Measurements from ENCODE around the gene OGFOD3.

The OGFOD3 gene

DNA sequence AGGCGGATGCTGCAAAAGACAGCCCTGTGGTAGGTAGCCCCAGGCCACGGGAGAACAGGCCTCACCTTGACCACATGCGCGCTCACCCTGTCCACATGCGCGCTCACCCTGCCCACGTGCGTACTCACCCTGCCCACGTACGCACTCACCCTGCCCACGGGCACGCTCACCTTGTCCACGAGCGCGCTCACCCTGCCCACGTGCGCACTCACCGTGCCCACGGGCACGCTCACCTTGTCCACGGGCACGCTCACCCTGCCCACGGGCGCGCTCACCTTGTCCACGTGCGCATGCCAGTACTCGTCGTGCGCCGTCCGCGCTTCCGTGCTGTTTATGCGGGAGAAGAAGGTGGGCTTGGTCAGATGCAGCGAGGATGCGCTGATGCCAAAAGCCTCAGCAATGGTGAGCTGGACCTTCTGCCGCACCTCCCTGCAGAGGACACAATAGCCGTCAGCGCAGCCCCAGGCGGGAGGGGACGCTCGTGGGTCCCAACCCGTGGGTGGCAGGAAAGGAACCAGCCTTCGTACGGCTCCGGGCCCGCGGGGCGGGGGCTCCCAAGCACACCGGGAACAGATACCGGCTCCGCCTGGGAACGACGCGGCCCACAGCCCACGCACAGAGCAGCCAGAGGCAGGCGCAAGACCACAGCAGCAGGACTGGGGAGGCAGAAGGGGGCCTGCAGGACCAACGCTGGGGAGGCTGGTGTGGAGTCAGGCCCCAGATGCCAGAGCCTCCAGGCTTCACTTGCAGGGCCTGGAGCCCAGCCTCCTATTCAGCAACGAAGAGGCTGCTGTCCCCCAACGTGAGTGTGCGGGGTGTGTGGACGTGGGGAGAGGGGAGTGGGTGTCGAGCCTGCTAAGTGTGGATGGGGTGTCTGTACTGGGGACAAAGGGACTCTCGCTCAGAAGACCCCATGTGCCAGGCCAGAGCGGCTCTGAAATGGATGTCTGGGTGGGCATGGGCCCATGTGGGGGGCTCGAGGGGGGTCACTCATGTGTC, 14.4 kb downstream of the OGFOD3 start:
- DNase-seq: no peak

- no peak for DNase-seq
Measured at GRCh38 chr17:82402865-82403264, 15.5 kb downstream of the OGFOD3 start.

DNA sequence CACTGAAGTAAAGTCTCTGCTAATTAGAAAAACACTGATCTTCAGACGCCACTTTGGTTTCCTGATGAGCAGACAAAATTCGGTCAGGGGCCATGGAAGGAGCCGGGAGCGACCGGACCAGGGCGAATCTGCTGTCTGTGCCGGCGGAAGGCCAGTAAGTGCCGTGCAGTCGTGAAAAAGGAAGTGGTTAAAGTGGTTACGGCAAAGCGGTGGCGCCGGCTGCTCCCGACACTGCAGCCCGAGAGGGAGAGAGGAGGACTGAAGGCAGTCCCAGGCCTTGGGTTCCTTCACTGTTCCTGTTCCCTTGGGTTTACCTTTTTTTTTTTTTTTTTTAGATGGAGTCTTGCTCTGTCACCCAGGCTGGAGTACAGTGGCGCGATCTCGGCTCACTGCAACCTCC, 17.6 kb downstream of the OGFOD3 start:
- peak; percentile 67 for DNase-seq

DNA sequence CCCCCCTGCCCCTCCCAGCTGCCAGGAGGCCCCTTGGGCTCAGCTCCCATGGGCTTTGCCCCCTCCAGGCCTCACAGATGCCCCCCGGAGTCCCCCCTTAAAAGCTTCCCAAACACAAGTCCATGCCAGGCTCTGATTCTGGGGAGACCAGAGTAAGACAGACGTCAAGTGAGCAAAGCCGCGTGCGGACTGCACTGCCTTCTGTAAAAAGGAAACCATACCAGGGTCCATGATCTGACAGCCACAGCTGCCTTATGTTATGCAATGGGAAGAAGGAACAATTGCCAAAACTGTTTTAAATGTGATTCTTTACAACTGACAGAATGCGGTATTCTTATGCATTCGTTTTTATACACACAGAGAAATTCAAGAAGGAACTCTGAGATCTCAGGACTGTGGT, 18.2 kb downstream of the OGFOD3 start:
- no peak for DNase-seq

DNA sequence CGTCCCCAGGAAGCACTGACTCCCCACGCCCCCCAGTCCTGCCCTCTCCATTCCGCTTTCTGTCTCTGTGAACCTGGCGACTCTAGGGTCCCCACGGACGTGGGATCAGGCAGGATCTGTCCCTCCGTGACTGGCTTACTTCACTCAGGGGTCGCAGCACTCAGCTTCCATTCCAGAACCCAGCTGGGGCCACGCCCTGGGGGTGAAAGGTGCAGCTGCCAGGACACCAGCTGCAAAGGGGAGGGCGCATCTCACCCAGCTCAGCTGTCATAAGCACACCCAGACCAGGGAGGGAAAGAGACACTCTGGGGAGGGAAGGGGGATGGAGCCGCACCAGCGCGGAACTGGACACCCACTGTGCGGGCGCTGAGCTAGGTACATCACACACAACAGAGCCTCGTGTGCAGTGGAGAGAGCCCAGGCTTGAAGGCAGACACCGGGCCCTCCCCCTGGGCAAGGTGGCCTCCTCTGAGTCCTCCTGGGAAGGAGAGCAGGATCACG, 18.7 kb downstream of the OGFOD3 start:
- no peak for DNase-seq

DNA sequence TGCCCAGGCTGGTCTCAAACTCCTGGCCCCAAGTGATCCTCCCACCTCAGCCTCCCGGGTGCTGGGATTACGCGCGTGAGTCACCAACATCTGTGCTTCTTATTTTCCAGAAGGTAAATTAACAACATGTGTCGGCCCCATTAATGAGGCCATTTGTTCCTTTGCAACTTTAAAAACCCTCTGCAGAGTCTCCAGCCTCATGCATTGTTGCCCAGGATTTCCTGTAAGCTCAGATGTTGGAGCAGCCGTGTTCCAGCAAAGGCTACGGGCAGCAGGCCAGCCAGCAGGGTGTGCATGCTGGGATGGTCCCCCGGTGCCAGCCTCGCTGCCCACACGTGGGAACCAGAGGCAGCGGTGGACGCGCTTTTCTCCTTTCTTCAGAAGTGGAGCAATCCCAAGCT, 19.3 kb downstream of the OGFOD3 start:
- no peak for DNase-seq

DNA sequence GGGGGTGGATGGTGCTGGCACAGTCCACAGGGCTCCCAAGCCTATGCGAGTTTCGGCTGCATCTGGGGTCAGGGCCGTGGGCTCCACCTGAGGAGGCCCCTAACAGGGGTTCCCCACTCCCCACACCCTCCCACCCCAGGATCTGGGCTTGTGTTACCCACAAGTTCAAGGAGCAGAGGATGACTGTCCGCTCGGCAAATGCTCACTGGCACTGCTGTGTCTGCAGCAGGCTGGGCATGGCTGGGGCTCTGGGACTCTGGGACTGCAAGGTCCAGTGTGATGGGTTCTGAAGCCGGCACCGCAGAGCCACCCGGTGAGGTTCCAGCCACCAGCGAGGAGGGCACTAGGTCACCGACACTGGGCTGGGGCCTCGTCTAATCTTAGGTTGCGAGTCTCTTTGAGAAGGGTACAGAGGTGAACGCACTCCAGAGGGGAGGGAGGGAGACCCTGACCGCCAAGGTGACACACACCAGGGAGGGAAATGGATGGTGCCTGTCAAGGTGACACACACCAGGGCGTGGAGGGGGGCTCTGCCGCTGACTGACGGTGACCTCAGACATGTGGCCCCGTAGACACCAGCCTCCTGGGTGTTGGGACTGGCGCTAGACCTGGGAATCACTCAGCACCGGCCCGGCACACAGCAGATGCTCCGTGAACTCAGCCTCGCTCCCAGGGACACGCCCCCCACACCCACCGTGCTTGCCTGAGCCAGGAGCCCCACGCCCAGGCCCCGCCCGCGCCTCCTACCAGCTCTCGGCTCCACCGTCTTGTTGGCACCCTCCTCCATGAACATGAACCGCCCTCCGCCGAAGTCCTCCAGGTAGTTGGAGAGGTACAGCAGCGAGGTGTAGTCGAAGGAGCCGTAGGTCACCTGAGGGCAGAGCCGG, 20.7 kb downstream of the OGFOD3 start:
- no peak for DNase-seq

DNA sequence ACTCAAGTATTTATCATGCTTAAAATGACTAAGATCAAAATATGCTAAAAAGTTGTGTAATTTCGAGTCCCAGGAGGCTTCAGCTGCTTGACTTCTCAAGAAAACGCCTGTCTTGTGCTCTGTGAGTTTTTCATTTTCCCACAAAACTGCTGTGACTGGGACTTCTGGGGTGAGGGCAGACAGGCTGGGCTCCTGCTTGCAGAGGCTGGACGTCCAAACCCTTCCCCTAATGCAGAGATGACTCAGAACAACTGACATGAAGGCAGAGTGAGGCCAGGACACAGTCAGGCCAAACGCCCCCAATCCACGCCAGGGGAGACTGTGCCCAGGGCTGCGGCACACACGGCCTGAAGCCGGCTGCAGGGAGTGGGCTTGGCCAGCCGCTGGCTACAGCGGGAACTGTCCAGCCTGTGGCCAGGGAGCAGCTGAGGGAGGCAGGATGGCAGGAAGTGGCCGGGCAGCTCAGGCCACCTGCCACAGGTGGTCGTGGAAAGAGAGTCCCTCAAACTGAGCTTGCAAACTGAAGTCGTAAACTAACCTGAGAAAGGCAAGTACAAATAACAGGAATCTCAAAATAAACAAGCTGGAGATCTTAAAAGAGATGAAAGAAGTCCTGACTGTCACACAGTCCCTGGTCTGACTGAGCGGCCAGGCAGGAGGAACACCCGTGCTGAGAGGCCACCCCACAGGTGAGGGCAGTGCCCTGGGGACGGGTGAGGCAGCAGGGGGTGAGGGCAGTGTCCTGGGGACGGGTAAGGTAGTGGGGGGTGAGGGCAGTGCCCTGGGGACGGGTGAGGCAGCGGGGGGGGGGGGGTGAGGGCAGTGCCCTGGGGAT, 21.6 kb downstream of the OGFOD3 start:
- DNase-seq: no peak

GRCh38 chr17:82394278-82394677, 24.1 kb downstream of the OGFOD3 start:
- DNase-seq: no peak

GRCh38 chr17:82392941-82393340, 25.4 kb downstream of the OGFOD3 start:
- no peak for DNase-seq

DNA sequence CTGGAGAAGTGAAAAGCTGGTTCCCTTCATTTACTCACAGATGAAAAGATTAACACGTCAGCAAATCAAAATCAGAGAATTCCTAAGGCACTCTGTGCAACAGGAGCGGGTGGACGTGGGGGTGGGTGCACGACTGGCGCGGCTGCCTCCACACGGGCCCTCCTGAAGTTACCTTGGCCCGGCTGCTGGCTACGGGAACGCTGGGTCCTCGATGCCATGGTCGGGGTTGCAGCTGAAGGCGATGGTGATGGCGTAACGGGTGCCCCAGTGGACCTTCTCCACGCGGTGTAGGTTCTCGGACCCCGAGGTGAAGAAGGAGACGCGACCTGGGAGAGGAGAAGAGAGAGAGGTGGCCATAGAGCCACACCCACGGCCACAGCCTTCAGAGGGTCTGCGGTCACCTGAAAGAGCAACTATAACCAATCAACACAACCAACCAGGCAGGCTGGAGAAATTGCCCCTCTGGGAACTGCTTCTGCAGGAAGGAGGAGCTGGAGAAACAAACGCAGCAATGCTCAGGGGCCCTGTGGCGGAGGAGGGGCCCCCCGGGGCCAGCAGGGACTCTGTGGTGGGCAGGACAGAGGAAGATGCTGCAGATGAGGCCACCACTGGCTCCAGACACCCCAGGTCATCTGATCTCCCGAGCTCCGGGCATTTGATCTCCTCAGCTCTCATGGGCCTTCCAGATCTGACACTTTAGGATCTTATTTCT, 26.0 kb downstream of the OGFOD3 start:
- no peak for DNase-seq

- no peak for DNase-seq
Measured at GRCh38 chr17:82391496-82392066, 26.8 kb downstream of the OGFOD3 start.

GRCh38 chr17:82390860-82391435, 27.4 kb downstream of the OGFOD3 start:
- no peak for DNase-seq

GRCh38 chr17:82390015-82390859, 28.1 kb downstream of the OGFOD3 start:
- no peak for DNase-seq

DNA sequence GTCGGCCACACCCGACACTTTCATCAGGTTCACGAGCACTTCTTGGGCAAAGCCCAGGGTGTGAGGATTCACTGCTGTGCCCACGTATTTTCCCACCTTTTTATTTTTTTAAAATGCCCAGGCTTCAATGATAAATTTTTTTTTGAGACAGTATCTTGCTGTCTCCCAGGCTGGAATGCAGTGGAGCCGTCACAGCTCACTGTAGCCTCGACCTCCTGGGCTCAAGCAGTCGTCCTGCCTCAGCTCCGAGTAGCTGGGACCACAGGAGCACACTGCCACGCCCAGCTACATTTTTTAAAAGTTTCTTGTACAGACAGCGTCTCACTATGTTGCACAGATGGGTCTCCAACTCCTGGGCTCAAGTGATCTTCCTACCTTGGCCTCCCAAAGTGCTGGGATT, 29.0 kb downstream of the OGFOD3 start:
- no peak for DNase-seq

DNA sequence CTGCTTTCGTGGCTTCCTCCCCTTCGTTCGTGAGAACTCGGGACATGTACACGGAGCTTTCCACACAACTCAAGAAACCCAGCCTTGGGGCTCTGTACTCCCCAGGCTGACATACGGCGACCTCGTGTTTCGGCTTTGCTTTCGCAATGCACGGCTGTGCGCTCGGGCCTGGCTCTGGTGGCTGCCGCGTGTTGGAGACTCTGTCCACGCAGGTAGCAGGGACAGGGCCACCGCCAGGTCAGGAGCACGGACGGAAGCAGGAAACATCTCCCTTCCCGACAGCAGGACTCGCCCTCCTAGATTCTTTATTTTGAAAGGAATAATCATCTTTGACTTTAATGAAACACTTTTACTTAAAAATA, 29.5 kb downstream of the OGFOD3 start:
- DNase-seq: no peak

GRCh38 chr17:82388223-82388921, 30.0 kb downstream of the OGFOD3 start:
- DNase-seq: no peak

GRCh38 chr17:82387705-82388106, 30.7 kb downstream of the OGFOD3 start:
- DNase-seq: no peak

DNA sequence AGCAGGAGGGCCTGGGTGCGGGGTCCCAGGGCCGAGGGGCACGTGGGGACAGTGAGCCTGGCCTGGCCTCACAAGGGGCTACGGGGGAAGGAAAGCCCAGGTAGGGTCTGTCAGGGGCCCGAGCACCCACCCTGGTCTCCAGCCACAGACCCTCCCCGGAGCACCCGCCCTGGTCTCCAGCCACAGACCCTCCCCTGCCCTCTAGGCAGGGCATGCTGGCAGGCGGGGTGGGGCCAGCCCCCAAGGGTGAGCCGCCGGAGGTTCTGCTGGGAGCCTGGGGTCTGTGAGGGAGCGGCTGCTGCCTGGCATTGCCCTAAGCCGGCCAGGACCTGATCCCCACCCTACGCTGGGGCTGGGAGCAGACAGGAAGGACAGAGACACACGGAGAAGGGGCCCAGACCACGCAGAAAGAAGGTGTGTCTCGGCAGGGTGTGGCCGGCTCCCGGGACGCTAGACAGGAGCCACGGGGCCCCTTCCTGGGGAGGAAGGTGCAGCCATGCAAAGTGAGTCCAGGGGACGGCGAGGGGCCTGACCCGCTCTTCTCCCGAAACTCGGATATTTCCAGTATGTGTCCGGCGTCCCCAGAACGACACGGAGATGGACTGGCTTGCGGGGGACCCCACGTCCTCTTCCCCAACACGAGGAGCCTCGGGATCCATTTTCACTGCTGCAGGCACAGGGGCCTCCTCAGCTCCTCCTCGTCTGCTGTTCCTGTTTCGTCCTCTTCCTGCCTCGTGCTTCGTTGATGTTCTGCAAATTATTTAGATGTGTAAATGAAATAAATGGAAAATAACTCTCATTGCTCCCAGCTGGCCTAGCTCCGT, 31.3 kb downstream of the OGFOD3 start:
- no peak for DNase-seq
